ENCODE results near the gene FES.

DNA sequence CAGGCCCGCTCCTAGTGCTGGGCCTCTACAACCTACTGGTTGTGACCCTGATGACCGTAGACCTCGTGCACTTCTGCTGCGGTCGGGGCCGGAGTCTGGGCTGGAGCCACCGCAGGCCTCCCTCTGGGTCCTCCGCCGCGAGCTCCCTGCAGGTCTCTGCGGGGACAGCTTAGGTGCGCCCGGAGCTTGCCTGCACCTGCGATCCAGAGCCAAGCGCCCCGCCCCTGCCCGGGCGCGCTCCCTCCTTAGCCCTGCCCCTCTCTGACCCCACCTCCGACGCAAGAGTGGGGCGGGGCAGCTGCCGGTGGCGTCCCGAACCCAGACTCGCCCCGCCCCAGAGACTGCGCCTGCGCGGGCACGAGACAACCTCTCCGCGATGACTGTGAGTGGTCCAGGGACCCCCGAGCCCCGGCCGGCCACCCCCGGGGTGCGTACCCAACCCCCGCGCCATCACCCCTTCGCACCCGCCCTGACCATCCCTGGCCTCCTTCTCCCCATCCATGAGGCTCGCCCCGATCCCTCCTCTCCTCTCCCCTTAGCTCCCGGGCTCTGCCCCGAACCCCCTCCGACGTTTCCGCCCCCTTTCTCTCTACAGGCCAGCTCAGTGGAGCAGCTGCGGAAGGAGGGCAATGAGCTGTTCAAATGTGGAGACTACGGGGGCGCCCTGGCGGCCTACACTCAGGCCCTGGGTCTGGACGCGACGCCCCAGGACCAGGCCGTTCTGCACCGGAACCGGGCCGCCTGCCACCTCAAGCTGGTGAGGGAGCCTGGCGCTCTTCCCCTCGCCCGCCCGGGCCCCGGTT lies 50.8 kb downstream of the FES start, which contains the start of gene UNC45A:
- TF ChIP-seq, protein P1, sequence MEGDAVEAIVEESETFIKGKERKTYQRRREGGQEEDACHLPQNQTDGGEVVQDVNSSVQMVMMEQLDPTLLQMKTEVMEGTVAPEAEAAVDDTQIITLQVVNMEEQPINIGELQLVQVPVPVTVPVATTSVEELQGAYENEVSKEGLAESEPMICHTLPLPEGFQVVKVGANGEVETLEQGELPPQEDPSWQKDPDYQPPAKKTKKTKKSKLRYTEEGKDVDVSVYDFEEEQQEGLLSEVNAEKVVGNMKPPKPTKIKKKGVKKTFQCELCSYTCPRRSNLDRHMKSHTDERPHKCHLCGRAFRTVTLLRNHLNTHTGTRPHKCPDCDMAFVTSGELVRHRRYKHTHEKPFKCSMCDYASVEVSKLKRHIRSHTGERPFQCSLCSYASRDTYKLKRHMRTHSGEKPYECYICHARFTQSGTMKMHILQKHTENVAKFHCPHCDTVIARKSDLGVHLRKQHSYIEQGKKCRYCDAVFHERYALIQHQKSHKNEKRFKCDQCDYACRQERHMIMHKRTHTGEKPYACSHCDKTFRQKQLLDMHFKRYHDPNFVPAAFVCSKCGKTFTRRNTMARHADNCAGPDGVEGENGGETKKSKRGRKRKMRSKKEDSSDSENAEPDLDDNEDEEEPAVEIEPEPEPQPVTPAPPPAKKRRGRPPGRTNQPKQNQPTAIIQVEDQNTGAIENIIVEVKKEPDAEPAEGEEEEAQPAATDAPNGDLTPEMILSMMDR (IDR thresholded peaks at IDR 0.05): no peak
- peak; percentile 30 for TF ChIP-seq POLR2A (IDR thresholded peaks at IDR 0.05)
